Natural killer cell treated with Interleukin-12 subunit alpha and Interleukin-12 subunit beta and Interleukin-15 and Interleukin-18, amount 100 ng/mL, for 72 hours (primary cell): ENCODE results near the gene NUDT14. TPM values are rescaled to one million over a fixed set of nuclear protein-coding genes. Genes with fewer than 3 reads are reported as not detected.

Experiments
- ATAC-seq, 2 donors: fragments of 150-1000 bp; cut with Tn5 transposase in 1 of 2; sonication (Bioruptor Pico), chemical (Tn5 transposase) in 1 of 2; 2 replicates each; pipeline ENCODE4 v1.10.0; 2021
- DNase-seq: peaks from one replicate; pipeline ENCODE4 v3.0.0; 2022; ENCODE audit warnings: low spot score
- H3K27ac Mint-ChIP-seq, 2 donors: 1 replicate in 1 of 2; 2 replicates in 1 of 2; pipeline ENCODE4 v1.8.0; 2022; ENCODE audit warnings: mixed read lengths in 2 of 2, mild to moderate bottlenecking in 1 of 2, moderate library complexity in 1 of 2
- H3K27me3 Mint-ChIP-seq, 2 donors: 1 replicate in 1 of 2; 2 replicates in 1 of 2; pipeline ENCODE4 v1.8.0; 2022; ENCODE audit warnings: mixed read lengths in 2 of 2
- H3K36me3 Mint-ChIP-seq: one replicate; pipeline ENCODE4 v1.8.0; 2022; ENCODE audit warnings: mixed read lengths
- H3K4me1 Mint-ChIP-seq, 2 donors: 1 replicate in 1 of 2; 2 replicates in 1 of 2; pipeline ENCODE4 v1.8.0; 2022; ENCODE audit warnings: low read depth in 2 of 2, mixed read lengths in 2 of 2, mild to moderate bottlenecking in 1 of 2
- H3K4me3 Mint-ChIP-seq: one replicate; pipeline ENCODE4 v1.8.0; 2022; ENCODE audit warnings: mixed read lengths
- H3K9me3 Mint-ChIP-seq: 2 replicates; pipeline ENCODE4 v1.8.0; 2022; ENCODE audit warnings: mixed read lengths
- total RNA-seq, 2 donors: library from RNA; stranded (reverse); gene quantifications; one replicate each; pipeline ENCODE4 v1.2.3, GENCODE V29; 2022

NUDT14 gene
- total RNA-seq, 2 donors from 2014 or later: 10.2 to 23.4 TPM

DNA sequence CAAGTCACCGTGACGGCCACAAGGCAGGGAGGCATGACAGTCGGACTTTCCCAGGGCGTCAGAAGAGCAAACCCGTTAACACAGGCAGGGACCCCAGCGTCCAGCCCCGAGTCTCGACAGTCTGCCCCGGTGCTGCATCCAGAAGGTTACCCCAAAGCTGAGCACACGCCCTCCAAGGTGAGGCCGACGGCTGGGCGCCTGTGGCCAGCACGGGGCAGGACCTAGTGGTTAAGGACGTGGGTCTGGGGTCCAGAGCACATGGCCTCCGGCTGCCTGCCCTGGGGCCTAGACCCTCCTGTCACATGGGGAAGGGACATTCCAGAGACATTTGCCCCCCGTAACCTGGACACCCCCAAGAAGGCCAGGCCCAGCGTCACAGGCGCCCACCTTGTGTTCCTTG, 37.5 kb upstream of the NUDT14 start:
- DNase-seq: no peak
- Mint-ChIP-seq H3K36me3 (no peaks in the 10 kb centered on the region), H3K4me1 (peaks cover 13 to 14% of the 10 kb centered on the region in 2 donors), H3K27ac (no peak overlapping the region), H3K27me3 (no peaks in the 10 kb centered on the region), H3K9me3 (no peaks in the 10 kb centered on the region), H3K4me3 (no peak overlapping the region)
- no peak for ATAC-seq

DNA sequence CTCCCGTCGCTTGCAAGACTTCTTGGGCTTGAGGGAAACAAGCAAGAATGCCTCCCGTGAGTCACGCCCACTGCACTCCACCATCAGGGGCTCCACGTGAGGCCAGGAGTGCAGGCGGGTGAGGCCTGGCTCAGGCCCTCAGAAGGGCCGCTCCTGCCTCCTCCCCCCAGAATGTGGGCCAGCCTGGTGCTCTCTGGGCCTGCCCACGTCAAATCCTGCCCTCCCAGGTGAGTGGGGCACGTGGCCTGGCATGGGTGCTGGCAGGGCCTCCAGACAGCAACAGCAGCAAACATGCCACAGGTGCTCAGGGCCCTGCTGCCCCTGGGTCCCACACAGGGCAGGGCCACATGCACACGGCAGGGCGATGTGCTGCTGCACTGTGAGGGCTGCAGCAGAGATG, 36.7 kb upstream of the NUDT14 start:
- Mint-ChIP-seq H3K4me3 (no peak overlapping the region), H3K9me3 (no peaks in the 10 kb centered on the region), H3K4me1 (peaks cover 12 to 13% of the 10 kb centered on the region in 2 donors), H3K36me3 (no peaks in the 10 kb centered on the region), H3K27ac (no peak overlapping the region), H3K27me3 (no peaks in the 10 kb centered on the region)
- no peak for DNase-seq
- ATAC-seq: no peak

DNA sequence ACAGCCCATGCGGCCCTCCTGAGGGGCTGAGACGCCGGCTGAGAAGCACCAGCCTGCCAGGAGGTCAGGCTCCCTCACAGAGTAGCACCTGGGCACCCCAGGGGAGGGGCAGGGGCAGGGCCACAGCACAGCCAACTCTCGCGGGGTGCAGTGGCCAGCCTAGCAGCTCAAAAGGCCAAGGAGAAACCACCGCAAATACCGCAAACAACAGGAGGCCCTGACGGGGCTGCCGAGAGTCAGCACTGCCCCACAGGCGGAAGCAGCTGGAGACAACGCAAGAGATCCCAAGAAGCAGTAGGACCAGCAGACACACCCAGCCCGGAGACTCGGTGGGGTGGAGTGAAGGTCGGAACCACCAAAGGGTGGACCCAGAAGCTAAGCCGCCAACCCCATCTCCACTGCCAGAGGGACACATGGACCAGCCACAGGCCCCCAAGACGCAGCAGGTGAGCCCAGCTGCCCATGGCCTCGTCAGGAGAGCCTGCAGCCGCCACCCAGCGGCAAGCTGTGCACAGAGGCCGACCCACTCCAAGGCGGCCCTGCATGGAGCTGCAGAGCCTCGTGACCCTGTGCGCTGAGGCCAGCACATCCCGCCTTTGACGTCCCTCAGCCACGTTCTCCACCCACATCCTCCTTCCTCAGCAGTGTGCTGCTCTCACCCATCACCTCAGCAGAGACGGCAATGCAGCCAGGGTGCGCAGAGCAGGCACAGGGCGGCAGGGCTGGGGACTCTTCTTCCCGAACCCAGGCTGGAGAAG, 35.6 kb upstream of the NUDT14 start:
- H3K4me3 Mint-ChIP-seq: no peak overlapping the region
- no peaks in the 10 kb centered on the region for H3K27me3 Mint-ChIP-seq
- ATAC-seq (no peak), DNase-seq (no peak)
- H3K27ac Mint-ChIP-seq: no peak overlapping the region
- peaks cover 9 to 12% of the 10 kb centered on the region in 2 donors for H3K4me1 Mint-ChIP-seq
- no peaks in the 10 kb centered on the region for H3K9me3 Mint-ChIP-seq
- H3K36me3 Mint-ChIP-seq: no peaks in the 10 kb centered on the region

DNA sequence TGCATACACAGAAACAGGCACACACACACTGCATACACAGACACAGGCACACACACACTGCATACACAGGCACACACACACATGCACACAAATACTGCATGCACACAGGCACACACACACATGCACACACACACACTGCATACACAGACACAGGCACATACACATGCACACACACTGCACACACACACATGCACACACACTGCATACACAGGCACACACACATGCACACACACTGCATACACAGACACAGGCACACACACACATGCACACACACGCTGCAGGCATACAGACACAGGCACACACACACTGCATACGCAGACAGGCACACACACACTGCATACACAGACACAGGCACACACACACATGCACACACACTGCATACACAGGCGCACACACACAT, 34.5 kb upstream of the NUDT14 start:
- Mint-ChIP-seq H3K9me3 (no peaks in the 10 kb centered on the region), H3K36me3 (no peaks in the 10 kb centered on the region), H3K27ac (no peak overlapping the region), H3K4me1 (peaks cover 9 to 12% of the 10 kb centered on the region in 2 donors), H3K27me3 (no peaks in the 10 kb centered on the region), H3K4me3 (no peak overlapping the region)
- DNase-seq (no peak), ATAC-seq (no peak)

DNA sequence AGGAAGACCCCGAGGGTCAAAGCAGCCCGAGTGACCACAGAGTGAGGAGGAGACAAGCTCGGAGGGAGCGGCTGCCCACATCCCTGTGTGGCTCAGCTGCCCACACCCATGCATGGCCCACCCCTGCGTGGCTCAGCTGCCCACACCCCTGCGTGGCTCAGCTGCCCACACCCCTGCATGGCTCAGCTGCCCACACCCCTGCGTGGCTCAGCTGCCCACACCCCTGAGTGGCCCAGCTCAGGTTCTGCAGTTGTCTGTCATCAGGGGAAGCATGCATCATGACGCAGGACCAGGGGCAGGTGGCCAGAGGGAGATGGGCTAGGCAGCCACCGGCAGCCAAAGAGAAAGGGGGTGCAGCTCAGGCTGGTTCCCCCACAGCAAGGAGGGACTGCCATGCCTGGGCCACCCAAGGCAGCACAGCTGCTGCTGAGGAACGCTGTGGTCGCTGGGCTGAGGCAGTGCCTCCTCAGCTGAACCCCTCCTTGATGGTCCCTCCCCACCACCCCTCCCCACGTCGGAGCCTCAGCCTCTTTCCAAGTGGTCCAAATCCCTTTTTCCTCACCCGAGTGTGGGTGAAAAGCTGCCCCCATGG, 33.3 kb upstream of the NUDT14 start:
- H3K27me3 Mint-ChIP-seq: no peaks in the 10 kb centered on the region
- no peak overlapping the region for H3K4me3 Mint-ChIP-seq
- H3K4me1 Mint-ChIP-seq: peaks cover 9 to 12% of the 10 kb centered on the region in 2 donors
- DNase-seq (no peak), ATAC-seq (no peak)
- H3K27ac Mint-ChIP-seq: no peak overlapping the region
- H3K36me3 Mint-ChIP-seq: no peaks in the 10 kb centered on the region
- H3K9me3 Mint-ChIP-seq: no peaks in the 10 kb centered on the region

DNA sequence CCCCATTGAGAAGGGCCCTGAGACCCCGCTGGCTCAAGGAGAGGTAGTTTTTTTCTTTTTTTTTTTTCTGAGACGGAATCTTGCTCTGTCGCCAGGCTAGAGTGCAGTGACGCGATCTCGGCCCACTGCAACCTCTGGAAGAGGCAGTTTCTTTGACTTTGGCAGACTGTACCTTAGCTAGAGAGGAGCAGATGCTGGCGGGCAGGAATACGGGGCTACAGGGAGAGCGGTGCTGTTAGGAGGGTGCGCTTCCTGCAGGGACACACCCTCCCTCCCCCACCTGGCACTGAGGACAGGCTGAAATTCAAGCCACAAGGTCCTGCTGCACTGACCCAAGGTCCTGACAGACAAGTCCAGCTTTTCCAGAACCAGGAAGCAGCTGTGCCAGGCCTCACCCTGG, 32.2 kb upstream of the NUDT14 start:
- H3K9me3 Mint-ChIP-seq: no peaks in the 10 kb centered on the region

DNA sequence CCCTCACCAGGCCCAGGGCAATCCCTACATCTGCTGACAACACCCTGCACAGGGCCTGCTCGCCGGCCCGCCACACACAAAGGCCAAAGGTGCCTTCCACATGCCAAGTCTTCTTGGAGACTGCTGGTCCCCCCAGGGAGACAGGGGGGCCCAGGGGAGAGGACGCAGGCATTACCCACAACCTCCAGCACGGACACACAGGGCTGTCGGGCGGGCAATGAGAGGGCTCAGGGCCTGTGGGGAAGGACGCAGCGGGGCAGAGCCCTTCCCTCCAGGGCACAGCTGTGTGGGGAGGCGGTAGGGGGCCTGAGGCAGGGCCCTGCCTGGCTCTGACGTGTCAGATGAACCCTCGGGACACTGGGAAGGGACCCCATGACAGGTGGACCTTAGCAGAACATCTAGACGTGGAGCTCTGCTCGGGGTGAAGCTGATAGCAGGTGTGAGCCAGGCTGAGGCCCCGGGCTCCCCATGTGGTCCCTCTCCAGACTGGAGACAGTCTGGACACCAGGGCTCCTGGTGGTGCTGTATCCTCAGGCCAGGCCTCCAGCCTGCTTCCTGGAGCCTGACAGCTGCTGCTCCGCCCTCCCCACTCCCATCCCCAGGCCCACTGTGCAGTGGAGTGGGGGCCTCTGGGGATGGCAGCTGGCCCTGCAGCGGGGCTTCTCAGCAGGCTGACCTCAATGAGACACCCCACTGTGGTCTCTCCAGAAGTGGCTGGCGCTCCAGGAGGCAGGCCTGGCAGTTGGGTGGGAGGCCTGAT, 31.6 kb upstream of the NUDT14 start:
- Mint-ChIP-seq H3K4me3 (no peak overlapping the region), H3K9me3 (no peaks in the 10 kb centered on the region), H3K36me3 (no peaks in the 10 kb centered on the region), H3K4me1 (peaks cover 9 to 12% of the 10 kb centered on the region in 2 donors), H3K27ac (no peak overlapping the region), H3K27me3 (no peaks in the 10 kb centered on the region)
- DNase-seq (no peak), ATAC-seq (no peak)

More for the DNA sequence above, 32.2 kb upstream of the NUDT14 start:
- no peak overlapping the region for H3K4me3 Mint-ChIP-seq
- no peak overlapping the region for H3K27ac Mint-ChIP-seq
- peaks cover 9 to 12% of the 10 kb centered on the region in 2 donors for H3K4me1 Mint-ChIP-seq
- H3K27me3 Mint-ChIP-seq: no peaks in the 10 kb centered on the region
- H3K36me3 Mint-ChIP-seq: no peaks in the 10 kb centered on the region
- no peak for DNase-seq
- ATAC-seq: no peak

DNA sequence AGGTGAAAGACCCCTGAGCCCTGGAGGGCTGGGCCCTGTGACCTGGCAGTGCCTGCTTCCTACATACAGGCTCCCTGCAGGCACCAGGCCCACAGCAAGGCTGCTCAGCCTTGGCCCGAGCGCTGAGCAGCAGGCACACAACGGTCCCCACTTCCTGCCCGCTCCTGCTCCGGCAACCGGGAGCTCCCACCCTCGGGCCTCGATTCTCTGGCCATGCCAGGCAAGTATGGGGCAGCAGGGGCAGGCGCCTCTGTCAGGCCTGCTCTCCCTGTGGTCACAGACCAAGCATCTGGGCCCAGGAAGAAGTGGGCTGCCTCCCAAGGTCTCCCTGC, 30.6 kb upstream of the NUDT14 start:
- ATAC-seq: no peak
- peaks cover 9 to 12% of the 10 kb centered on the region in 2 donors for H3K4me1 Mint-ChIP-seq
- no peaks in the 10 kb centered on the region for H3K27me3 Mint-ChIP-seq
- H3K27ac Mint-ChIP-seq: no peak overlapping the region
- no peaks in the 10 kb centered on the region for H3K9me3 Mint-ChIP-seq
- H3K36me3 Mint-ChIP-seq: no peaks in the 10 kb centered on the region
- DNase-seq: no peak
- no peak overlapping the region for H3K4me3 Mint-ChIP-seq

DNA sequence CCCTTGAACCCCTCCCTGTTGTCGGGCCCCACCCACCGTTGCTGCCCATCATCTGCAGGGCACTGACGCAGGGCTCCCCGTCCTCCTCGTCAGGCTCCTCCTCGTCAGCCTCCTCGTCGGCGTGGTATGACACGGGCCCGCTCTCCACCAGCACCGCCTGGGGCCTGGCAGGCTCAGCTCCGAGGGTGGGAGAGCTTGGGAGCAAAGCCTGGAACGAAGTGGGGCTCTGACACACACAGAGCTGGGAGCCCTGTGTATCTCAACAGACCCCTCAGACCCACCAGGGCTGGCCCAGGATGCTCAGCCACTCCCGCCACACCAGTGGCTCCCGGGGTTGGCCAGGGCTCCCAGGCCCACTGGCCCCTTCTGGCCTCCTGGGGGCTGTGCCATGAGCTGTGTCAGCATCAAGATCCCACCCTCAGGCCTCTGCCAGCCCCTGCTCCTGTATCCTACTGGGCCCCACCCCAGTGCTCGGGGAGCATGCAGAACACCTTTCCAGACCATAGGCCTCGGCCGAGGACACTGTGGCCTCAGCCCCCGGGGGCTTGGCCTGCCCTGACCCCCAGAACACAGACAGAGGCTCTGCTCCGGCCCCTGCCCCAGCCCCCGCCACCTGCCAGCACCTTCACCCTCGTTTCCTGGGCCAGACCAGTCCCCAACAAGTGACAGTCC, 30.1 kb upstream of the NUDT14 start:
- no peak for ATAC-seq
- Mint-ChIP-seq H3K27ac (no peak overlapping the region), H3K36me3 (no peaks in the 10 kb centered on the region), H3K9me3 (no peaks in the 10 kb centered on the region), H3K4me3 (no peak overlapping the region), H3K27me3 (no peaks in the 10 kb centered on the region), H3K4me1 (peaks cover 9 to 12% of the 10 kb centered on the region in 2 donors)
- DNase-seq: no peak

DNA sequence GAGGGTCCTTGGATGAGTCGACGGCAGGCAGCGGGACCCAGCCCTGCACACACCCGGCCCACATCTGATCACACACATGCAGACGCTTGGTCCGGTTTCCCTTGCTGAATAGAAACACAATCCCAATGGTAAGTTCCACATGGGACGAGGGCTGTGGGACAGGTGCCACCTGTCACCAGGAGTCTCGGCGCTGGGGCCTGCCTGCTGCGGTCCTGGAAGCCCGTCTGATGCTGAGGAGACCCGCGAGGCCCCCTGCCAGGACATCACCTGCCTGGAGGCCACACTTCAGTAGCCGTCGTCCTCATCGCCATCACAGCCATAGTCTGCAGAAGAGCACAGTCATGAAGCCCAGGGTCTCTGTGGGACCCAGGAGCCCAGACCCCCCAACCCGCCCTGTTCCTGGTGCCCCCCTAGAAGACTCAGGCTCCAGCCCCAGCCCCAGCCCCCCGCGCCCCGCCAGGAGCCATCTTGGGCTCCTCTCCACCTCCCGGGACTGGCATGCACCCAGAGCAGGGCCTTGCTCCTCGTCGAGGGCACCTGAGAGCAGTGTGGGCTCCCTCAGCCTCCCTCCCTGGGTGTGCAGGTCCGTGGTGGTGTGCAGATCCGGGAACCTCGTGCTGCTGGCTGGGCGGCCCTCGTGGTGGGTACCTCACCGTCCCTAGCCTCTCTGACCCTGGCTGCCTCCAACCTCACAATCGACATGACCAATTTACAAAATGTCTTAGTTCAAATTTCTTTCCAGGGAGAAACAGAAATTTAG, 29.3 kb upstream of the NUDT14 start:
- Mint-ChIP-seq H3K4me1 (peaks cover 4 to 6% of the 10 kb centered on the region in 2 donors), H3K4me3 (no peak overlapping the region), H3K36me3 (no peaks in the 10 kb centered on the region), H3K27ac (no peak overlapping the region), H3K9me3 (no peaks in the 10 kb centered on the region), H3K27me3 (no peaks in the 10 kb centered on the region)
- no peak for ATAC-seq
- no peak for DNase-seq

DNA sequence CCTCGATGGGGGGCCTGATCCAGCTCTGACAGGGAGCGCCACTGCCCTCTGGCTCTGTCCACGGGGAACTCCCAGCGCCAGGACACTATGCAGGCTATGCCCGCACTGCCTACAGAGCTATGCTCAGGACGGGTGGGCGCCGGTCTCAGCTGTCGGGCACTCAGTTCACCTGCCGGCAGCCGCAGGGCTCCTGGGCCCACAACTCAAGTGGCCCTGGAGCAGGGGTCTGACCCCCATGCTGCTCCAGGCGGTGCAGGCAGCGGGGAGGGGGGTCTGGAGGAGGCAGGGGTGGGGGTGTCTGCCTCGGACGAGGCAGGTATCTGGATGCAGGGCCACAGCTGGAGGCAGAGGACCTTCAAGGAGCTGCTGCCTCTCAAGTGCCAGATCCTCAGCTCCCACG, 28.5 kb upstream of the NUDT14 start:
- H3K27ac Mint-ChIP-seq: no peak overlapping the region
- no peaks in the 10 kb centered on the region for H3K27me3 Mint-ChIP-seq
- ATAC-seq (no peak), DNase-seq (no peak)
- no peaks in the 10 kb centered on the region for H3K4me1 Mint-ChIP-seq
- H3K9me3 Mint-ChIP-seq: no peaks in the 10 kb centered on the region
- no peak overlapping the region for H3K4me3 Mint-ChIP-seq
- no peaks in the 10 kb centered on the region for H3K36me3 Mint-ChIP-seq

DNA sequence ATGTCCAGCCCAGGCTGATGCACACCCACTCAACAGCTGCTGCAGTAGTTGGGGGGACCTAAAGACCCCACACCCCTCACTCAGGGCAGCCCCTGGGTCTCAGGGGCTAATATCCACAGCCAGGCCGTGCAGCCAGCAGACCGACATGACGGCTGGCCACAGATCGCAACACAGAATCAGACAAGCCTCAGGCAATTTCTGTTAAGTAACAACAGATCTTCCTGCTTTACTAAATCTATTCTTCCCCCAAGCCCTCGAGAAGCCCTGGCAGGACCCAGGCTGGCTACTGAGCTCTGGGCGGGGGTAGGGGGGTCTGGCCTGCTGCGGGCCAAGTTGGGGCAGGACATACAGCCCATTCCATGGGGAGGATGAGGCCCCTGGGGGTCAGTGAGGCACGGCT, 28.0 kb upstream of the NUDT14 start:
- no peak for ATAC-seq

DNA sequence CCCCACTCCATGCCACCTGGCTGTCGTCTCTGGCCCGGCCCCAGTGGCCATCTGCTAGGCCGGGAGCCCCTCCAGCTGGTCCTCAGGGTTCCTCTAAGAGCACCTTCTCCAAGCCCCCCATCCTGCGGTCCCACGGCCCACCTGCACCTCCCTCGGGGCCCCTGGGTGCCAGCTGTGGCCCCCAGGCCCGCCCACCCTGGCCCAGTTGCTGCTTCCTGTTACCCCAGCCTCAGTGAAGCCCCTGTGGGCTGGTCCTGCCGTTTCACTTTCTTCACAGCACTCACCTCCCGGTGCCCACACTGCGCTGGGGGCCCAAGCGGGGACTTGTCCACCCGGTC, 27.6 kb upstream of the NUDT14 start:
- no peak overlapping the region for H3K4me3 Mint-ChIP-seq
- DNase-seq (no peak), ATAC-seq (no peak)
- H3K4me1 Mint-ChIP-seq: no peaks in the 10 kb centered on the region
- no peaks in the 10 kb centered on the region for H3K36me3 Mint-ChIP-seq
- H3K27me3 Mint-ChIP-seq: no peaks in the 10 kb centered on the region
- no peak overlapping the region for H3K27ac Mint-ChIP-seq
- no peaks in the 10 kb centered on the region for H3K9me3 Mint-ChIP-seq

More for the DNA sequence above, 28.0 kb upstream of the NUDT14 start:
- Mint-ChIP-seq H3K4me3 (no peak overlapping the region), H3K9me3 (no peaks in the 10 kb centered on the region), H3K36me3 (no peaks in the 10 kb centered on the region), H3K4me1 (no peaks in the 10 kb centered on the region), H3K27me3 (no peaks in the 10 kb centered on the region), H3K27ac (no peak overlapping the region)
- DNase-seq: no peak
